ENCODE measurements around the gene EIF4ENIF1.
"Not testable (repeated sequence)": the region's sequence is repeated elsewhere in the genome, so short reads cannot be mapped to it uniquely, and the experiment has no call there.

Gene EIF4ENIF1

GRCh38 chr22:31489632-31490495 is at the start of gene EIF4ENIF1:
TSS of gene EIF4ENIF1 (minus strand) at chr22:31489842. CDS start at chr22:31488718, 1,124 bp downstream.
- peak; percentile 63 for DNase-seq (ENCODE audit: low read depth, low spot score)

GRCh38 chr22:31538815-31539214 is 49.2 kb upstream of the EIF4ENIF1 start:
- DNase-seq (ENCODE audit: low read depth, low spot score): no peak

GRCh38 chr22:31537019-31537535 is 47.4 kb upstream of the EIF4ENIF1 start:
- no peak for DNase-seq (ENCODE audit: low read depth, low spot score)

- DNase-seq (ENCODE audit: low read depth, low spot score): no peak
Measured at GRCh38 chr22:31533374-31533773, 43.7 kb upstream of the EIF4ENIF1 start.

- DNase-seq (ENCODE audit: low read depth, low spot score): no peak
Measured at GRCh38 chr22:31532060-31532459, 42.4 kb upstream of the EIF4ENIF1 start.

GRCh38 chr22:31530823-31531195 is 41.2 kb upstream of the EIF4ENIF1 start:
- DNase-seq (ENCODE audit: low read depth, low spot score): no peak

- DNase-seq (ENCODE audit: low read depth, low spot score): peak; percentile 17
Measured at GRCh38 chr22:31526270-31526669, 36.6 kb upstream of the EIF4ENIF1 start.

- DNase-seq (ENCODE audit: low read depth, low spot score): not testable (repeated sequence)
Measured at GRCh38 chr22:31524132-31524531, 34.5 kb upstream of the EIF4ENIF1 start.

GRCh38 chr22:31520051-31520450 is 30.4 kb upstream of the EIF4ENIF1 start:
- no peak for DNase-seq (ENCODE audit: low read depth, low spot score)

GRCh38 chr22:31509061-31509762 is 19.6 kb upstream of the EIF4ENIF1 start:
- no peak for DNase-seq (ENCODE audit: low read depth, low spot score)

GRCh38 chr22:31508536-31508935 is 18.9 kb upstream of the EIF4ENIF1 start:
- DNase-seq (ENCODE audit: low read depth, low spot score): no peak

- not testable (repeated sequence) for DNase-seq (ENCODE audit: low read depth, low spot score)
Measured at GRCh38 chr22:31507517-31507916, 17.9 kb upstream of the EIF4ENIF1 start.

GRCh38 chr22:31504282-31504681 is 14.6 kb upstream of the EIF4ENIF1 start:
- no peak for DNase-seq (ENCODE audit: low read depth, low spot score)

- no peak for DNase-seq (ENCODE audit: low read depth, low spot score)
Measured at GRCh38 chr22:31503211-31503964, 13.7 kb upstream of the EIF4ENIF1 start.

GRCh38 chr22:31501738-31502137 is 12.1 kb upstream of the EIF4ENIF1 start:
- DNase-seq (ENCODE audit: low read depth, low spot score): no peak

GRCh38 chr22:31497148-31497938 is 7.7 kb upstream of the EIF4ENIF1 start:
- DNase-seq (ENCODE audit: low read depth, low spot score): no peak

- no peak for DNase-seq (ENCODE audit: low read depth, low spot score)
Measured at GRCh38 chr22:31496735-31497146, 7.1 kb upstream of the EIF4ENIF1 start.

GRCh38 chr22:31496007-31496734 is 6.5 kb upstream of the EIF4ENIF1 start, which contains the start of gene SFI1:
TSS of gene SFI1 (plus strand) at chr22:31496536. CDS start at chr22:31508285, 11,749 bp downstream.
- DNase-seq (ENCODE audit: low read depth, low spot score): peak; percentile 91

- no peak for DNase-seq (ENCODE audit: low read depth, low spot score)
Measured at GRCh38 chr22:31495343-31495742, 5.7 kb upstream of the EIF4ENIF1 start.

- not testable (repeated sequence) for DNase-seq (ENCODE audit: low read depth, low spot score)
Measured at GRCh38 chr22:31493355-31493754, 3.7 kb upstream of the EIF4ENIF1 start.

All from activated CD4-positive, CD25-positive, alpha-beta regulatory T cell treated with anti-CD3 and anti-CD28 coated beads, Interleukin-2, amount 50 U/mL, for 16 hours (primary cell).